HG03175 (cell line): ENCODE data around the gene ACTN1.

Experiments used
- ATAC-seq: cut with Tn5 transposase; IDR thresholded peaks from one replicate; pipeline ENCODE4 v1.9.1; 2021; ENCODE audit warnings: mild to moderate bottlenecking, moderate library complexity; ENCODE audit not compliant: unreplicated experiment

The ACTN1 gene

DNA sequence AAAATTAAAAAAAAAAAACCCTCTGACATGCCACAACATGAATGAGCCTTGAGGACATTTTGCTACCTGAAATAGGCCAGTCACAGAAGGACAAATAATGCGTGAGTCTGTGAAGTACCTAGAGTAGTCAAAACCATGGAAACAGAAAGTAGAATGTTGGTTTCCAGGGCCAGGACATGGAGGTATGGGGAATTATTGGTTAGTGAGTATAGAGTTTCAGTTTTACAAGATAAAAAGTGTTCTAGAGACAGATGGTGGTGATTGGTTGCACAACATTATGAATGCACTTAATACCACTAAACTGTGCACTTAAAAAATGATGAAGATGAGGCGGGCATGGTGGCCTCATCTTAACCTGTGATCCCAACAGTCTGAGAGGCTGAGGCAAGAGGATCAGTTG is 138.6 kb downstream of the ACTN1 start:
- ATAC-seq = no peak

GRCh38 chr14:68836082-68836481 is 143.0 kb downstream of the ACTN1 start:
- ATAC-seq = no peak

DNA sequence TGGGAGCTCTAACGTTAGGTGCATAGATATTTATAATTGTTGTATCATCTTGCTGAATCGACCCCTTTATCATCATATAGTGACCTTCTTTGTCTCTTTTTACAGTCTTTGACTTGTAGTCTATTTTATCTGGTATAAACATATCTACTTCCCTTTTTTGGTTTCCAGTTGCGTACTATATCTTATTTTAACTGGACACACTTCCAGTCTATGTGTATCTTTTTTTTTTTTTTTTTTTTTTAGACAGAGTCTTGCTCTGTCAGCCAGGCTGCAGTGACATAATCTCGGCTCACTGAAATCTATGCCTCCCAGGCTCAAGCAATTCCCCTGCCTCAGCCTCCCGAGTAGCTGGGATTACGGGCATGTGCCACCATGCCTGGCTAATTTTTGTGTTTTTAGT is 144.3 kb downstream of the ACTN1 start:
- no peak for ATAC-seq

DNA sequence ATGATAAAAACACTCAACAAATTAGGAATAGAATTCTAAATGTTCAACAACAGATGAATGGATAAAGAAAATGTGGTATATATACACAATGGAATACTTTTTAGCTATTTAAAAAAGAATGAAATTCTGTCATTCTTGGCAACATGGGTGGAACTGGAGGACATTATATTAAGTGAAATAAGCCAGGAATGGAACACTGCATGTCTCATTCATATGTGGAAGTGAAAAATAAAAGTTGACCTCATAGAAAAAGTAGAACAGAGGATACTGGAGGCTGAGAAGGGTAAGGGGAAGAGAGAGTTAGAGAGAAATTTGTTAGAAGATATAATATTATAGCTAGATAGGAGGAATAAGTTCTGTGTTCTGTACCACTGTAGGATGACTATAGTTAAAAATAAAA is 150.4 kb downstream of the ACTN1 start:
- no peak for ATAC-seq

DNA sequence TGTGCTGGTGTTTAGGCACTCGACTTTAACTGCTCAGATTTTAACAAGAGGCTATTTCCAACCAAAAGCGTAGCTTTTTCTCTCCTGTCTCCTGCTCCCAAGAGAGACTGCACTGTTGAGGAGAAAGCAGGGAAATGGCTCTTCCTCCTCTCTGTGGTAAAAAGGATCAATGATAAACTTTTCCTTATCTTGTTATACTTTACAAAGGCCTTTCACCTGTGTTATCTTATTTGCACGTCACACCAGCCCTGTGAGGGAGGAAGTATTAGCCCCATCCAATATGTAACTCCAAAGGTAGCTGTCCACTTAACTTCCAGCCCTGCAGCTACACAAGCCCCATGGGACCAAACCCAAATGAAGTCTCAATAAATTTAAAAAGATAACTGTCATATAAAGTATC is 153.4 kb downstream of the ACTN1 start:
- no peak for ATAC-seq

DNA sequence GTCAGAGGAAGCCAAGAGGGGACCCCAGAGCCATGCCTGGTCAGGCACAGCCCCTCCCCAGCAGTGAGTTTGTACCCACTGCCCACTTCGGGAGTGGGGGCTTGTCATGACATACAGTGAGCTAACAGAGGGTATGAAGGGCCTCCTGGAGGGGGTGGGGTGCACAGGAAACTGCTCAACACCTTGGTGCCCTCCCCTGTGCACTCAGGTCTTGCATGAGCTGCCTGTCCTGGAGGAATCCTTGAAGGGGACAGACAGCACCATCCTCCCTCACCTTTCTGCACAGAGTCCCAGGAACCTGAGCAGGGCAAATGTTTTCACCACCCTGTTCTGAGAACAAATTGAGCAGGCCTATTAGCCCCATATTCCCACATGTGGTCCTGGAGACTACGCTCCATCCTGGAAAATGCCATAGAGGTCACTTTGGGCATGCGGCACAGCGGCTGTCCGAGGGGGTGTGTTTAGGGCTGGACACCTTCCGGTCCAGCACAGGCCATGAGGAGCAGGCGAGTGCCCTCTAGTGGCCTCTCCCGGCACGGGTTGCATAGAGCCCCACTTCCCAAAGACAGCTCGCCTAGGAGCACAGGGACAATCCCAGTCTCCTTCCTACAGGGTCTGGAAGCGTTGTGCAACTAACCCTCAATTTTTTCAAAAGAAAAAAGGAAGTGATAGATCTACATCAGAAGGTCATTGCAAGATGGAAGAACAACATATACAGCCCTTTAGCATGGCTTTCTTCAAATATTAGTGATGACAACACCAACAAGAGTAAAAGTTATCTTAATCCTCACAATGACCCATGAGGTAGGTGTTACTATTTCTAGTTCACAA is 154.4 kb downstream of the ACTN1 start:
- ATAC-seq = no peak

DNA sequence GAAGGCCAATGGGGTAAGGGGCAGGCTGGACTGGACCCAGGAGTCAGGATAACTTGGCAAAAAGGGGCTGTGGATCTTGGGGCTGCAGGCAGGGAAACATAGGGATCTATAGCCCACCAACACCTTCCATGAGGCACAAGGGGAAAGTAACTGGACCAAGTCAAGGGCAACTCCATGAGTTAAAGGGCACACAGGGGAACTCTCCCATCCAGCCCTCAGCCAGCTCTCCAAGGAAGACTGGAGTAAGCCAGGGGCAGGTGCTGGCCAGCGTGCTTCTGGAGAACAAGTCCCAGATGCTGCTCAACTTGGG is 154.9 kb downstream of the ACTN1 start:
- ATAC-seq = no peak
